Left lung (tissue), 10 donors: ENCODE results near the gene SLC34A1. TPM values are rescaled to one million over a fixed set of nuclear protein-coding genes. Genes with fewer than 3 reads are reported as not detected.

Source experiments
- ATAC-seq: fragments of 200-7000 bp; cut with Tn5 transposase; one replicate; pipeline ENCODE4 v1.9.1; 2020; ENCODE audit warnings: moderate library complexity
- DNase-seq, 4 donors: peaks; one replicate each; pipeline ENCODE4 v3.0.0-alpha.2; 2013 to 2020
- H3K27ac ChIP-seq, 2 donors: fragments of 200-600 bp; sonication (generic) in 1 of 2; one replicate each; pipeline versions ENCODE4 v1.5.0 to v1.8.0; 2020 to 2021
- H3K27me3 ChIP-seq, 2 donors: fragments of 200-600 bp; sonication (generic) in 1 of 2; one replicate each; pipeline versions ENCODE4 v1.5.0 to v1.8.0; 2020 to 2021
- H3K36me3 ChIP-seq, 2 donors: fragments of 200-600 bp; sonication (generic) in 1 of 2; one replicate each; pipeline versions ENCODE4 v1.5.0 to v1.8.0; 2020 to 2021
- H3K4me1 ChIP-seq, 2 donors: fragments of 200-600 bp; one replicate each; pipeline ENCODE4 v1.8.0; 2021
- H3K4me3 ChIP-seq, 2 donors: fragments of 200-600 bp; sonication (generic) in 1 of 2; one replicate each; pipeline versions ENCODE4 v1.5.0 to v1.8.0; 2020 to 2021; ENCODE audit warnings: mild to moderate bottlenecking in 1 of 2
- H3K9me3 ChIP-seq, 2 donors: fragments of 200-600 bp; sonication (generic) in 1 of 2; one replicate each; pipeline versions ENCODE4 v1.5.0 to v1.8.0; 2020 to 2021
- intact Hi-C, 2 donors: fragments of 100-400 bp; cut with DNase I; formaldehyde crosslinking; loops; one replicate each; pipeline versions ENCODE4 v1.11.2 to v1.14.2; 2022
- polyA plus RNA-seq, 6 donors: library from polyadenylated mRNA; unstranded; fragments of 120-200 nt; gene quantifications; one replicate each; pipeline ENCODE4 v1.2.1, GENCODE V29; 2013; ENCODE audit not compliant: insufficient read length in 6 of 6
- total RNA-seq, 2 donors: library from RNA; stranded (reverse); fragmentation: NEBNext Ultra II Directional; extraction: Animal tissue kit (Norgen Biotek cat#: 25700); gene quantifications; one replicate each; pipeline ENCODE4 v1.2.1, GENCODE V29; 2021
- TF ChIP-seq, protein P1 (sequence below), 2 donors: fragments of 200-600 bp; sonication (generic) in 1 of 2; IDR thresholded peaks; one replicate each; pipeline versions ENCODE4 v1.5.0 to v1.8.0; 2021; ENCODE audit warnings: antibody characterized with exemption in 2 of 2
- donor health status: DM: no; HTN: yes; CAD: no.
- donor health status: DM: no; HTN: no; CAD: no.

Gene SLC34A1
- total and polyA plus RNA-seq, 8 donors, result 0.18 to 1.7 (median 0.36) TPM; not detected in 3

DNA sequence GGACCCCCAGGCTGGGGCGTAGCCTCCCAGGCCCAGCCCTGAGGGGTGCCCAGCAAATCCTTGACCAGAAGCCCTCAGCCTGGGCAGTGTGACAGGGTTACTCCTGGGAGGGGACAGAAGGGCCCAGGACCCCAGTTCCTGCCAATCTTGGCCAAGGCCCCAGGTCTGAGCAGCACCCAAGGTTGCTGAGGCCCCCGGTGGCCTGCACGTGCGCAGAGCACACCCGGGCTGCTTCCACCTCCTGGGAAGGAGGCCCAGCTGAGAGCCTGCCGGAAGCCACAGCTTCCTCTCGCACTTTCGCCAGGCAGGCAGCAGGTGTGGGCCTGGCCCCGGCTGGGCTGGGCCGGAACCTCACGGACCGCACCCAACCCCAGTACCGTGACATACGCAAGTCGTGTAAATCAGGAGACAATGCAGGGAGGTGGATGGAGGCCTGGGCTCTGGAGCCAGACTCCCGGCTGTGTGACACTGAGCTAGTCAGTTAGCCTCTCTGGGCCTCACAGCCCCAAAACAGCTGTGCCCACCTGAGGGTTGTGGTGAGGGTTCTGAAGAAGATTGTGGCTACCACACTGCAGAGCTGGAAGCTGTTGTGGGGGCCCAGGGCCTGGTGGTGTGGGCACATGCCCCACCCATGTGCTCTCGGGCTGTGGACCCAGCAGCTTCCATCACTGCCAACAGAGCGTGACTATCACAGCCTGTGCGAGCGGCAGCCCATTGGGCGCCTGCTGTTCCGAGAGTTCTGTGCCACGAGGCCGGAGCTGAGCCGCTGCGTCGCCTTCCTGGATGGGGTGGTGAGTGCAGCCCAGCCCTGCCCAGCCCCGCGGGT, 47.3 kb downstream of the SLC34A1 start:
- H3K9me3 ChIP-seq, result no peaks in the 10 kb centered on the region
- H3K36me3 ChIP-seq, result peaks cover 0 to 63% of the 10 kb centered on the region in 2 donors
- H3K4me3 ChIP-seq, result peak overlapping the region in 1 of 2 donors; percentile 18
- intact Hi-C loops, result no loop called here
- H3K27ac ChIP-seq, result peak overlapping the region; percentile 19 to 96
- peaks cover 6 to 69% of the 10 kb centered on the region in 2 donors for H3K4me1 ChIP-seq
- ATAC-seq (no peak), DNase-seq (peak in 2 of 4 donors; percentile 73 to 94)
- TF ChIP-seq, protein P1, sequence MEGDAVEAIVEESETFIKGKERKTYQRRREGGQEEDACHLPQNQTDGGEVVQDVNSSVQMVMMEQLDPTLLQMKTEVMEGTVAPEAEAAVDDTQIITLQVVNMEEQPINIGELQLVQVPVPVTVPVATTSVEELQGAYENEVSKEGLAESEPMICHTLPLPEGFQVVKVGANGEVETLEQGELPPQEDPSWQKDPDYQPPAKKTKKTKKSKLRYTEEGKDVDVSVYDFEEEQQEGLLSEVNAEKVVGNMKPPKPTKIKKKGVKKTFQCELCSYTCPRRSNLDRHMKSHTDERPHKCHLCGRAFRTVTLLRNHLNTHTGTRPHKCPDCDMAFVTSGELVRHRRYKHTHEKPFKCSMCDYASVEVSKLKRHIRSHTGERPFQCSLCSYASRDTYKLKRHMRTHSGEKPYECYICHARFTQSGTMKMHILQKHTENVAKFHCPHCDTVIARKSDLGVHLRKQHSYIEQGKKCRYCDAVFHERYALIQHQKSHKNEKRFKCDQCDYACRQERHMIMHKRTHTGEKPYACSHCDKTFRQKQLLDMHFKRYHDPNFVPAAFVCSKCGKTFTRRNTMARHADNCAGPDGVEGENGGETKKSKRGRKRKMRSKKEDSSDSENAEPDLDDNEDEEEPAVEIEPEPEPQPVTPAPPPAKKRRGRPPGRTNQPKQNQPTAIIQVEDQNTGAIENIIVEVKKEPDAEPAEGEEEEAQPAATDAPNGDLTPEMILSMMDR (IDR thresholded peaks at IDR 0.05), result no peak
- no peaks in the 10 kb centered on the region for H3K27me3 ChIP-seq

DNA sequence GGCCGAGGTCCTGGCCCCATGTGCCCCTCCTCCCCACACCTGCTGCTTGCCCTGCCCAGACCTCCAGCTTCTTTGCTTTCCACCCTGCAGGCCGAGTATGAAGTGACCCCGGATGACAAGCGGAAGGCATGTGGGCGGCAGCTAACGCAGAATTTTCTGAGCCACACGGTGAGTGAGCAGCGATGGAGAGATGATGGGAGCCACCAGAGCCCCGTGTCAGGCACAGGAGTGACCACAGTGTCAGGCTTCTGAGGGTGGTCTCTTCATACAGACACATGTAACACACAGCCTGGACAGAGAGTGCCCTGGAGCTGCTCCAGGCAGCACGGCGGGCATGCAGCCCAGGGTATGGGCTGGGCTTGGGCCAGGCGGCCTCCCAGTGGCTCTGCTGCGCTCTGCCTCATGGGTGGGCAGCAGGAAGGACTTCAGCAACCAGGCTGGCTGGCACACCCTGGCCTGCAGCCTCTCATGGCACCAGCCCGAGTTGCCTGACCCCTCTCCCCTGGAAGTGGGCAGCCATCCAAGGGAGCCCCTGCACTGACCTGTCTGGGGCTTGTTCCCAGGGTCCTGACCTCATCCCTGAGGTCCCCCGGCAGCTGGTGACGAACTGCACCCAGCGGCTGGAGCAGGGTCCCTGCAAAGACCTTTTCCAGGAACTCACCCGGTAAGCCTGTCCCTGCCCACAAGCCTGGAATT, 48.1 kb downstream of the SLC34A1 start:
- peaks cover 0 to 70% of the 10 kb centered on the region in 2 donors for H3K36me3 ChIP-seq
- H3K27ac ChIP-seq, result peak overlapping the region in 1 of 2 donors; percentile 96

DNA sequence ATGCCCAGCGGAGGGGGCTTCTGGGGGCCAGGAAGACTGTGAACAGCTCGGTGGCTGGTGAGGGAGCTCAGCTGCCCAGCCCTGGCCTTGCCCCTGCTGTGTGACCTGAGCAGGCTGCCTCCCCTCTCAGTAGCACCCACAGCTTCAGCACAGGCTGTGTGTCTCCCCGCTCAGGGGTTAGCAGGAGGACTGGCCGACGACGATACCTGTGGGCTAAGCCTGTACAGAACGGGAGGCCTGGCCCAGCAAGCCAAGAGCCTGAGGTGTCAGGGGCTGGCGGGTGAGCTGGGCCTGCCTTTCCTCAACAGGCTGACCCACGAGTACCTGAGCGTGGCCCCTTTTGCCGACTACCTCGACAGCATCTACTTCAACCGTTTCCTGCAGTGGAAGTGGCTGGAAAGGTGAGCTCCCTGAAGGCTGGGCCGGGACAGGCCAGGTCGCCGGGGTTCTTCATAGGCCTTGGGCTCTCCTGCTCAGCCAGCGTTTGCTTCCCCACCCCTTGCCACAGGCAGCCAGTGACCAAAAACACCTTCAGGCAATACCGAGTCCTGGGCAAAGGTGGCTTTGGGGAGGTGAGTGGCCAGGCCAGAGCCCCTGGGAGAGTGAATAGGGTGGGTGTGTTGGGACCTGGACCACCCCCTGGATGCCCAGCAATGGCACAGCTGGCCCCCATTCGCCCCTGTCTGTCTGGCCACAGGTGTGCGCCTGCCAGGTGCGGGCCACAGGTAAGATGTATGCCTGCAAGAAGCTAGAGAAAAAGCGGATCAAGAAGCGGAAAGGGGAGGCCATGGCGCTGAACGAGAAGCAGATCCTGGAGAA, 48.8 kb downstream of the SLC34A1 start:
- peaks cover 0 to 59% of the 10 kb centered on the region in 2 donors for H3K4me1 ChIP-seq
- peaks cover 0 to 78% of the 10 kb centered on the region in 2 donors for H3K36me3 ChIP-seq
- peak overlapping the region in 1 of 2 donors; percentile 96 for H3K27ac ChIP-seq
- H3K4me3 ChIP-seq, result no peak overlapping the region
- H3K9me3 ChIP-seq, result no peaks in the 10 kb centered on the region
- H3K27me3 ChIP-seq, result no peaks in the 10 kb centered on the region
- ATAC-seq (no peak), DNase-seq (no peak)
- intact Hi-C loops, result no loop called here
- TF ChIP-seq, protein P1 (IDR thresholded peaks at IDR 0.05), result no peak

More for the DNA sequence above, 48.1 kb downstream of the SLC34A1 start:
- intact Hi-C loops, result no loop called here
- ATAC-seq (no peak), DNase-seq (no peak)
- Histone ChIP-seq H3K4me1 (peaks cover 2 to 66% of the 10 kb centered on the region in 2 donors), H3K4me3 (peak overlapping the region in 1 of 2 donors; percentile 18), H3K27me3 (no peaks in the 10 kb centered on the region), H3K9me3 (no peaks in the 10 kb centered on the region)
- TF ChIP-seq, protein P1 (IDR thresholded peaks at IDR 0.05), result no peak

DNA sequence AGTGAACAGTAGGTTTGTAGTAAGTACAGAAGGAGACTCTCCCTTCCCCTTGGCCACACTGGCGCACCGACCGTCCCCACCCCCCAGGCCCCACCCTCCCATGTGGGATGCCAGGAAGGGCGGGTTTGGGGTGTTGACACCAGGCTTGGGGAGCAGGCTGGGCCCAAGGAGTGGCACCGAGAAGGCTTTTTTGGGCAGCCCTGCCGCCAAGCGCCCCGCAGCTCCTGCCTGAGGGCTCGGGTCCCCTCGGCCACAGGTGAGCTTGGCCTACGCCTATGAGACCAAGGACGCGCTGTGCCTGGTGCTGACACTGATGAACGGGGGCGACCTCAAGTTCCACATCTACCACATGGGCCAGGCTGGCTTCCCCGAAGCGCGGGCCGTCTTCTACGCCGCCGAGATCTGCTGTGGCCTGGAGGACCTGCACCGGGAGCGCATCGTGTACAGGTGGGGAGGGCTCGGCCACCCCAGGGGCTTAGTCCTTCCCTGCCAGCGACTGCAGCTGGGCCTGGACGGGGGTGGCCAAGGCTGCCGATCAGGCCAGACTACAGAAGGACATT, 49.5 kb downstream of the SLC34A1 start:
- TF ChIP-seq, protein P1 (IDR thresholded peaks at IDR 0.05), result no peak

More for the DNA sequence above, 49.5 kb downstream of the SLC34A1 start:
- Histone ChIP-seq H3K4me3 (no peak overlapping the region), H3K9me3 (no peaks in the 10 kb centered on the region), H3K4me1 (peaks cover 0 to 52% of the 10 kb centered on the region in 2 donors), H3K27me3 (no peaks in the 10 kb centered on the region), H3K36me3 (peaks cover 0 to 85% of the 10 kb centered on the region in 2 donors), H3K27ac (peak overlapping the region in 1 of 2 donors; percentile 13)
- DNase-seq, result no peak
- no peak for ATAC-seq
- intact Hi-C loops, result no loop called here
